Colon (tissue), 2 donors: Measurements from ENCODE around the gene PDGFD.

ENCODE experiments used
- FAIRE-seq: peaks from 2 replicates; lab custom pipeline; 2012; peaks lifted over from hg19 to GRCh38; lab: Jason Lieb, UNC
- donor health status: control.
- donor health status: control.

PDGFD gene

DNA sequence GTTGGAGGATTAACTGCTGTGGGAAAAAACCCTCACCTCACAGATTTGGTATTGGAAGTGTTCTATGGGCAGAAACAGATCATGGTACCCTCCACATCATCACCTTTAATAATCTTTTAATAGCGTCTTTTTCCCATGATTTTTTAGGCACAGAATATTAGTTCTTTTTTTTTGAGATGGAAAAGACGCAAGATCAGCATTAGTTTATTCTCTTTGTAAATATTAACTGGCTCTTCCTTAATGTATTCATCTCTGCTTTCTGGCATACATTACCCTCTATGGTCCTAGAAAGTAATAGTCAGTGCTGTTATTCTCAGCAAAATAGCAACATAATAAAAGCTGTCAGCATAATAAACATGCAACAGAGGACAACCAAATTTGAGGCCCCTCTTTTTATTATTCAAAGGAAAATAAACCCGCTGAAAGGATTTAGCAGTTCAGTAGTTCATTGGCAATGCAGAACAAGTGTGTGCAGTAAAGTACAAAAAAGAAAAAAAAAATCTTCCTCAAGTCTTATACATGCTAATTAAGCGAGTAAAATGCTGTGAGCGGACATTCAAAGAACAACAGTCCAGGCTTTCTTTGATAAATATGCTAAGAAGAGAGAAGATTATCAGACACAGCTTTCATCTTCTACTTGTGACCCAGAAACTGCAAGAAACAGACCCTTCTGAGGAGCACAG is 165.0 kb downstream of the PDGFD start:
- no peak for FAIRE-seq

DNA sequence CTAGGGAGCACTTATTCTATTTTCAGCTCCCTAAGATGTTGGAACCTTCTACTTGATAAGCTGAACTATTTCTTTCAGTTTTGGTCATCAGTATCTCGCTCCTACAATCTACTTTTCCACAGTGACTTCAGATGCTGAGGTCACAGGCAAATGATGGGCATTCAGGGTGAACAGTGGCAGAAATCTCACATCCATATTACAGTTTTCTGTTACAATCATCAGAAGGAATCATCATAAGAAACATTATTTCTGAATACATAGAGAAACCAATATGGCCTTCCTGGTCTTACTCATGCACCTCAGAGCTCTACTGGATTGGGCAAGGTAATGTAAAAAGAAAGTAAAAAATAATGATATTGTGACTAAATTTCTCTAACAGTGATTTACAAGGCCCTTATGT is 166.9 kb downstream of the PDGFD start:
- no peak for FAIRE-seq

DNA sequence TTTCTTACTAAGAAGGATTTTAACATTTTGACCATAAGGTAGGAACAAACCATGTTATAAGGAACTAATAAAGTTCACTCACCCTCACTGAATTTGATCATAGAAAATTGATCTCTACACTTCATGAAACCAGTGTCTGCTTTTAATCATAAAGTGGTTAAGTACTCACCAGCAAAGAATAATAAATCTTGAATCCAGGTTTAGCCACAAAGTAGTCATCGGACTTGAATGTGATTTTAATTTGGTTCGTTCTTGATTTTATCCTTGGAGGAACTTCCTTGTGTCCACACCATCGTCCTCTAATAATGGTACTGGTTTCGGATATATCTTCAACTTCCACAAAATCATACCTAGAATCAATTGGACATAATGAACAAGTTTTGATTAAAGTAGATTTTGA is 168.1 kb downstream of the PDGFD start:
- no peak for FAIRE-seq

DNA sequence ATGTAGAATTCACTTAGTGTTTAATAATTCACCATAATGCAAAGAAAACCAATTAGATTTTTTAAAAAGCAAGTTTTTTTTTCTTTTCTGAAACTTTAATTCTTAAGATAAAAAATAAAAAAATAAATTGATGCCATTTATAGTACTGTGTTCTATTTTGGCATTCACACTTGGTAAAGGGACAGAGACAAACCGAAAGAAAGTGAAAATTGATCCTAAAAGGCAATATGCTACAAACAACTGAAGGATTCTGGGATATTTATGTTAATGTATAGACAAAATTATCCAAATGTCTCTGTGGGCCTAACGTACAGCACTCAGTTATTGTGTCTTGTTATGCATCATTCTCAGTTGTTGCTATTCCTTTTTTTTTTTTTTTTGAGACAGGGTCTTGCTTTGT is 169.4 kb downstream of the PDGFD start:
- no peak for FAIRE-seq

DNA sequence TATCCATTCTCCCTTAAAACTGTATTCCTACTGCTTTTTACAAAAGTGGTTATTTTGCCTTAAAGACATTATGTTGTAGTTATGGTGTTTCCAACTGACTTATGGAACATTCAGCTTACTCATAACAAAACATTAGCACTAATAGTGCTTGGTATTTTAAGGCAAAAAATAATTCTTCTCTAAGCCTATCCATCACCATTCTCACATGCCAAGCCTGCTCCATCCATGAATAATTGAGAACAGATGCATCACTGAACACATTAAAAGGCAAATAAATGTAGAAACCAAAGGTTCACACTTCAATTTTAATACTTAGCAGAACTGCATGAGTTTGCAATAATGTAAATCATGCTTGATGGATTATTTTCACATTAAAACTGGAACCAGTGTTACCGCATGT is 169.9 kb downstream of the PDGFD start:
- no peak for FAIRE-seq

DNA sequence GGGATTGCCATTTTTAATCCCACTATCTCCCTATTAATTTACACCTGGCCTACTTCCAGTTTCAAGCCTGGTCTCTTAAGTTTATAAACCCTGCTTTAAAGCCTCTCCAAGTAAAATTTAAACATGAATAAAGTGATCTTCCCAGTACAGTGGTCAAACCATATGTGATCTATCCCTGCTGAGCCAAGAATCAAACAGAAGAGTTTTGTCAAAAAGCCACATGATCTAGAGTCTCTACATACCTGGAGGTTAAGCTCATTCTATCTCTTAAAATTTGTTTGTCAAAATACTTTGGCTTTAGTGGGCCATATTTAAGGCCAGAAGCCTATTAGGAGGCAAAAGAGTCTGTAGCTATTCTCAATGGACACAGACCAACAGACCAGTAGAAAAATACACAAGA is 170.4 kb downstream of the PDGFD start:
- FAIRE-seq: no peak

DNA sequence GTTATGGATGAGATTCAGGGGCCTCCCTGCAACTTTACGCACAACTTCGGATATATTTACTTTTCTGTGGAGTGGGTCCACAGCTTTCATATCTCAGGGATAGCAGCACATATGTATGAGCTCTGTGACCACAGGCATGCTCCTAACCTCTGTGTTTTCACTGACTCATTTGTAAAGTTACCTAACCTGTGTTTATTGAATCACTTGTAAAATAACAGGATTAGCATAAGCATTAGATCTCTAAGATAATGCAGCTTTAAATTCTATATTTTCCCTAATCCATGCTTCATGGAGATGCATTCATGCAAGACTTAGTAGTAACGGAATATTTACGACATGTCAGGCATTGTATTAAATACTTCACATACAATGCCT is 175.4 kb downstream of the PDGFD start:
- FAIRE-seq: no peak

DNA sequence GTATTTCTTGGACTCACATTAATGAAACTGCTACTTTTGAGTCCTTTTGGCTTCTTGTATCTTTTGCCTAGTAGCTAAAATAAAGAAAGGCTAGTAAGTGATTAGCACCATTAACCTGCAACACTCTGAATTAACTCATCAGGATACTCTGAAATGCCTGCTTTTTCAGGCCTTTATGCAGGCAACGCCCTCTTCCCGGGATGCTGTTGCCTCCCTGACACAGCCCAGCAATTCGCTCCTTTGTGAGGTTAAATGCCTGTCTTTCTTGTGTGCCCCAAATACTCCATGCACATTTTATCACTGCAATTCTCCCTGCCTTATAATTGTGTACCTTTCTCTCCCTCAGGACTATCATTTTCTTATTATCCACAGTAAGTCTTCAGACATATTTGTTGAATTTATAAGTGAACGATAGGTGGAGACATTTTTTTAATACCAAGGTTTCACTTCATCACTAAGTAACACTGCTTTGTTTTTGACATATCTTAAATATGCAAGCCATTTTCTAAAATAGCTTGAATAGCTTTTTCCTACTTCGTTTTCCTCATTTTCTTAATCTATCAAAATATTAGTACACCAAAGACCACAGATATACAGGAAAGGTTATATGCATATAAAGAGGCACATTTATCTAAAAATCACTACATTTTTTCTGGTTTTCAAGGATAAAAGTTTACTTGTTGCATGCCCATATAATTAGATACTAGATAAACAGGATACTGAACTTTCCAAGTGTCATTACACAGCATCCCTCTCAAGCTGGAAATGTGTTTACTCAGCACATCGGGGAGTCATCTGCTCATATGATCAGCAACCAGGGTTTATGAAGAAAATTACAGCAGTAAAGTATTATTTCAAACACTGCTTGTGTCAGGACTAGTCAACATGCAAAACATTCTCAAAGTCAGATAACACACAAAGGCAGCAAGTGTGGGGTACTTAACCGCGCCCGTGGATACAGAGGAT is 176.0 kb downstream of the PDGFD start:
- FAIRE-seq: no peak

DNA sequence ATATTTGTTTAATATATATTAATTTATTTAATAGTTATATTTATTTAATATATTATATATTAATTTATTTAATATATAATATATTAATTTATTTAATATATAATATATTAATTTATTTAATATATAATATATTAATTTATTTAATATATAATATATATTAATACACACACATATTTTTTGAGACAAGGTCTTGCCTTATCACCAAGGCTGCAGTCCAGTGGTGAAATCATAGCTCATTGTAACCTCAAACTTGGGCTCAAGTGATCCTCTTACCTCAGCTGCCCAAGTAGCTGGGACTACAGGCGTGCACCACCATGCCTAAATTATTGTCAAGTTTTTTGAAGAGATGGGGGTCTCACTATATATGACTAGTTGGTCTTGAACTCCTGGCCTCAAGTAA is 178.9 kb downstream of the PDGFD start:
- peak; percentile 100 for FAIRE-seq

DNA sequence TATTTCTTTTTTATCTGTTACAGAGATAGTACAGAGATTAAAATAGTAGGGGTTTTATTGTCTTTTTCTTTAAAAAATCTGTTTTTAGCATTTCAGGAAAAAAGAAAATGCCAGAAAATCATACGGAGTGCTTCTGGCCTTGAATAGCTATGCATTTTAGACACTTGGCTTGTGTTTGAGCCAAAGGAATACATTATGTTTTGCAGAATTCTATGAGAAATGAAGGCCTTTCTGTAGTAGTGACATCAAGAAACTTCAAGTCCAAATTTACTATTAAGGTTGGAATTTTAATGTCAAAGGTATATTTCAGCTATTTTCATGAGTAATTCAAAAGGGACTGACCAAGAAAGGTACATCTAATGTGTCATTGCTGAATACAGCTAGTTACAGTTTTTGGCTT is 183.8 kb downstream of the PDGFD start:
- FAIRE-seq: no peak

DNA sequence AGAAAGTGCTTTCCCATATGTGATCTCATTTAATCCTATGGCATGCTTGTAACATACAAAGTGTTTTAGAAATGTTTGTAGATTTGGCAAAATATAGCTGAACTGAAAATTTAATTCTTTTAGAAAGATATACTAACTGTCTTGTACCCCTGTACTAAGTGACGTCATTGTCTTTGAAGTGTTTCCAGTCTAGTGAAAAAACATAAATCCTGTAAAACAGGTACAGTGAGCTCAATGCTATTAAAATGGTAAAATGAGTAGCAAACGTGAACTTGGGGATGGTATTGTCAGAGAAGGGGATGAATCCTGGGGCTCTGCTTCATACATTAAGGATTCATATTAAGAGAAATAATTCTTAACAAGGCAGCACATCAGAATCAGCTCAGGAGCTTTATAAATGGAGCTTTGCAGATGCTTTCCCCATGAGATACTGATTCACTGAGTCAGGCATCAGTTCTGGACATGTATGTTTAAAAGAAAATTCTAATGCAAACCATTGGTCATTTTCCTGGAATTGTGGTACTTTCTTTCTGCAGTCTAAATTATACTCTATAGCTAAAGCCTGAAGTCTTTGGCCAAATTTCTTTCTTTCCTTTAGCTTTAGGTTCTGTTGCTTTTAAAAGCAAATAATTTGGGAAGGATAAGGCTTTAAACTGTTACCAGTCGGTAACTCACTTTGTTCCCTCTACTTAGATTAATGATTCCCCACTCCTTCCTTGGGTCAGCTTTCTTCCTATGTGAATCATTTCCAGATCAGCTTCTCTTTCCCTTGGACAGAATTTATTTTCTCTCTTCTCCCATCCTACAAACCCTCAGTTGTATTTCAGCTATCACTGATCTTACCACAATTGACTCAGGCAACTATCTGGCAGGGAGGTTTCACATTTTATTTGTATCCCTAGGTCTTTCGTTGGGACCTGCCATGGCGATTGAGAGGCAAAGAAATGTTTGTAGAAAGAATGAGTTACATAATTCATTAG is 185.0 kb downstream of the PDGFD start:
- no peak for FAIRE-seq

DNA sequence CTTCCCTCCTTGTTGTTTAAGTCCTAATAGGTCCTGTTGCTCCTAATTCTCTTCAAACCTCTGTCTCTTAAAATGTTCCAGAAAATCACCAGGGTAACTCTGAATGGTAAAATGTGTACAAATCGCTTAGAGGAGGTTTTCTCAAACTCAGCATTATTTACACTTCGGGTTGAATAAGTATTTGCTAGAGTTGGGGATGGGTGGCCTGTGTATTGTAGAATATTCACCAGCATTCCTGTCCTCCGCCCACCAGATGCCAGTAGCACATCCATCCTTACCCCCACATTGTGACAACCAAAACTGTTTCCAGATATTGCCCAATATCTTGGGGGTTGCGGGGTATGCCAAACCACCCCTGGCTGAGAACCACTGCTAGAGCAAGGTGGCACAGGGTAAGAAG is 191.9 kb downstream of the PDGFD start:
- FAIRE-seq: no peak

DNA sequence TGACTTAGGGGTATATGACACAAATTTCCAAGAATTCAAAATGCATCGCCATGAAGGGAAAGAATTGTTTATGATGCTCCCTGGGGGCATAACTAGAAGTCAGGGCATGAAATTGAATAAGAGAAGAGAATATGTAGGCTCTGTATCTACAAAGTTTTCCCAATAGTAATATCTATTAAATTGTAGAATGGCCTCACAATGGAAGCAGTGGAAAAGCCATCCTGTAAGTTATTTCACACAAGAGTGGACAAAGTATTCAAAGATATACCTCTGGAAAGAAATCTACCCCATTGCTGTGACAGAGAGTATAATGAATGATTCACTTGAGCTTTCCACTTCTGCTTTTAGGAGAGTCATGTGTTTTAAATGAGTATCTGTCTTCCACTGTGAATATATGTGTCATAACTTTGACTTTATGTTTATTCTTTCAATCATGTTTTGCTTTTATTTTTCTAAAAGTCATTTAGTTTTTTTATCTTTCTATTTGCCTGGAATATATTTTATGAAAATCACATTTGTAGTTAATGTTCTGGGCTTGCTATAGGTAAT is 193.2 kb downstream of the PDGFD start:
- FAIRE-seq: no peak

DNA sequence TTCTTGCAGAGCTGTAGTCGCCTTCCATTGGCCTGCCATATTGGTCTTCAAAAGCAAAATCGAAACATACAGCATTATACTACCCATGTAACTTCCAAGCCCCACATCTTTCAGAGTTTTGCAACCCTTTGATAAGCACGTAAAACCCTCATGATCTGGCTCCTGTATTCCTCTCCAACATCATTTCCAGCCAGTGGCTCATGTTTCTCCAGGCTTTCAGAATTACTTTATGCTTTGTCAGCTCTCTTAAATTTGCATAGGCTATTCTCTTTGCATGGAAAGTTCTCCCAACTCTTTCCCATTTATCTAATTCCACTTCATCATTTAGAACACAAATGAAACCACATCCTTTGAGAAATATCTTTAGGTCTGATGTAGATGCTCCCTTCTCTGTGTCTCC is 195.3 kb downstream of the PDGFD start:
- FAIRE-seq: no peak

DNA sequence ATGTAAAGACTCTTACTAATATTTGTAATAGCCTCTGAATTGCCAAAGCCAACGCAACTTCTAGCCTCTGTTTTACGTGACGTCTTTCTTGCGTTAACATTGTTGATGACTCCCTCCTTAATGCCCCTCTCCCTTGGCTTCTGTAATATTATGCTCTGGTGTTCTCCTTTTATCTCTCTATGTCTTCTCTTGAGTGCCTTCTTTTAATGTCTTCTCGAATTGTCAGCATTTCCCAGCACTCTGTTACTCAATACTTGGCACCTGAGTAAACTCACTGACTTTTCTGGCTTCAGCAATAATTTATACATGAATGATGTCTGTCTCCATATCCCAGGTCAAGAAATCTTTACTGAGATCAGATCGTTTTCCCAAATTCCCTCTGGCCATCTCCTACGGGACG is 196.0 kb downstream of the PDGFD start:
- no peak for FAIRE-seq

DNA sequence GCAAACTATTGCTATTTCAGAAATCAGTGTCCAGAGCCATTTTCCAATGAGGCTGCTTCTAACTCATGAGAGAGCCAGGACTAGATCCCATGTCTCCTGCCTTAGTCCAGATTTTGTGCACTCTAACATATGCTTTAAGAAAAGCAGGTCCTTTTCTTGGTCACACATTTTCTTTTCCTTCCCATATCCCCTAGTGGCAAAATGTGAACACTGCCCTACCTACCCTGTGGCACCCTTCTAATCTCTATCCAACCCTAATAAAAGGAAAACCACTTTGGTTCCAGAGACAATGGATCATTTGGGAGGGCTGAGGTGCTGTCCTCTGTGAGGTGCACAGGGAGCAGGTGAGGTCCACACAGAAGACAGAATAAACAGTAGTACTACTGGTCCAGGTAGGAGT is 199.6 kb downstream of the PDGFD start:
- FAIRE-seq: no peak

DNA sequence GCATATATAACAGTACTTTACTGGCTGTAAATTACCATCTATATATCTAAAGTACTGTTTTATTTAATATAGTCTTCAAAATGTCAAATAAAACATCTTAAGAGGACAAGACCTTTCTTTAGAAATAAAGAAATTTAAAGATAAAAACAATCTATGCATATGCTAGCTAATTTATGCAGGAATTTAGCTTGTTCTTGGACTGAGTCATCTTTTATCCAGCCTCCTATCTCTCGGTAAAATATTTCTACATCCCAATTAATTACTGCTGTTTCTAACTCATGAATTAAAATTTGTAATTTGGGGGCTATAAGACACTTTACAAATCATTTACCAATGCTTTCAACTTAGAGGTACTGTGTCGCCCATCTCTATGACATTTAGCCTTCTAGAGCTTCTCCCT is 200.3 kb downstream of the PDGFD start:
- FAIRE-seq: no peak

DNA sequence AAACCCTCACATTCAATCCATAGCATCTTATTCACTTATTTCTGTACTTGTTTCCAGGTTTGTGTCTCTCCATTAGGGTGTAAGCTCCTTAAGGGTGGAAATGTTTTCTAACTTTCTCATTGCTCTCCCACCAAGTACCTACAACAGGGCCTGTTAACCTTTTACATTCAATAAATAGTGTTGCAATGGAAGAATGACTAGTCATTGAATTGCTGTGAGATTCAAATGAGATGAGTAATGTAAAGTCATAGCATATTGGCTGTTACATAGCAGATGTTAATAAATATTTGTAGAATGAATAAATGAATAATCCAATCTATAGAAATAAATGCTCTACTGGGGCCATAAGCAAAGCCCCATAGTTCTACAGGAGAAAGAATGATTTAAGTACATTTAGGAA is 202.9 kb downstream of the PDGFD start:
- no peak for FAIRE-seq

DNA sequence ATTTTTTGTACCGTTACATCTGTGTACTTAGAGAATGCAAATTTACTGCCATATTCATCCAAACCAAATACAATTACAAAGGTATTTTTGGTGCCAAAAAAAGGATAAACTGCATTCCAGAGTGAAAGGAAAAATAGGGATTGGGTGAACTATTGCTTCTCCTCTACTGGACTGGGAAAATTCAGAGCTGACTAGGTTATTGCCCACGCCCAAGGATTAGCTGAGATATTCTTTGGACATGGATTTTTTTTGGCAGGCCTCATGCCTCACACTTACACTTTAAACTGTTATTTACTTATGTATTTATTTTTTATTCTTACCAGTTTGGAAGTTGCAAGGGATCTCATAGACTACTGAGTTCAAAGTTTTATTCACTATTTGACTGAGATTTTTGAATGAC is 203.8 kb downstream of the PDGFD start:
- no peak for FAIRE-seq

DNA sequence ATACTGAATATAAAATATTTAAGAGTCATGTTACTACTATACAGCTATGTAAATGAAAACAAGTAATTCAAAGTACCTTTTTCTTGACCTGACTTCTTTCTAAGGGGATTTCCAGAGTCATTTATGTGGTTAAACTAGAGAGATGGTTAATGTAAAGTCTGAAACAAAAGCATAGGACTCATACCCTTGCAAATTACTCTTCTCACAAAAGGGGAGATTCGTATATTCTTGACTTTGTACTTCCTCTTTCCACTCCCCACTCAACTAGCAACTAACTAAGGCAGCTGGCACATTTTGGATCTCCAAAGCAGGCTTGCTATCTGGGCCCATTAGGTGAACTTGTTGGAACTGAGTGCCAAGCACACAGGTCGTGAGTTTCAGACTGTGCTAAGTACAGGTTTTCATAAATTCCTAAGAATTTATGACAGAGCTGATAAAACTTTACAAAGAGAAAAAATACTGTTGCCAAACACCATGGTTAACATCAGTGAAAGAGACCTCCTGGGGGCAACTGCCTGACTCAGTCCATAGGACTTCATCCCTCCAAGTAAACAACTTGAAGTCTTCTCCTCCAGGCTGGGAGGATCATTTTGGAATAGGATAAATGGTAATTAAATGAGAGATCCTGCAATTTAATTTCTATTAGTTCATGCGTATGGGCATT is 204.5 kb downstream of the PDGFD start:
- FAIRE-seq: no peak

DNA sequence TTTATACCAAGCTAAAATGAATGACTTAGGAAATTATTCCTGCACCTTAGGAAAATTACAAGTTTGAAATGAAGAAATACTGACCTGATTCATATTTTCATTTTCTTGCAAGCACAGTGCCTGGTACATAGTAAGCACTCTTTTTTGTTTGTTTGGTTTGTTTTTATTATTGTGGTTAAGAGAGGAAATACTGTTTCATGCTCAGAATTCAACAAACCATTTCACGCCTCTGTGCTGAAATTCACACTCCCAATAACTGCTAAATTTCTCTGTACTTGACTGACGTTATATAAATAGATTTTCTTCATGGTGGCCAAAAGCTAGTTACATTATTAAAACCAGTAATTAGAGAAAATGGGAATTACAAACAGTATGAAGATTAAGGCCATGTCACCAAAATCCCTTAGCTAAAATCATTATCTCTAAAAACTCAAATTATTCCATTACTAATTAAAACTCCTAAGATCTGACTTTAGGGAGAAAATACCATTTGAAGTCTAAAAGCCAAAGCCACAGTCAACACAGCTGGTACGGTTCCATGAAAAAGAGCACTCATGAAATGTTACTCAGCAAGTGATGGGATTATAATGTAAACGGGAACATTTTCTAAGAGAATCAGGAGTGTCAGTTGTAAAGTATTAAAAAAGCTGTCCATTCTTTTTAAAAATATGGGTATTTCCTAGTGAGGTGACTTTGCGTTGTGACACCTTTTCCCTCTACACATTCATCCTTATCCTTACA is 205.3 kb downstream of the PDGFD start:
- FAIRE-seq: no peak
